ENCODE data around the gene CRACR2A.

Gene CRACR2A

DNA sequence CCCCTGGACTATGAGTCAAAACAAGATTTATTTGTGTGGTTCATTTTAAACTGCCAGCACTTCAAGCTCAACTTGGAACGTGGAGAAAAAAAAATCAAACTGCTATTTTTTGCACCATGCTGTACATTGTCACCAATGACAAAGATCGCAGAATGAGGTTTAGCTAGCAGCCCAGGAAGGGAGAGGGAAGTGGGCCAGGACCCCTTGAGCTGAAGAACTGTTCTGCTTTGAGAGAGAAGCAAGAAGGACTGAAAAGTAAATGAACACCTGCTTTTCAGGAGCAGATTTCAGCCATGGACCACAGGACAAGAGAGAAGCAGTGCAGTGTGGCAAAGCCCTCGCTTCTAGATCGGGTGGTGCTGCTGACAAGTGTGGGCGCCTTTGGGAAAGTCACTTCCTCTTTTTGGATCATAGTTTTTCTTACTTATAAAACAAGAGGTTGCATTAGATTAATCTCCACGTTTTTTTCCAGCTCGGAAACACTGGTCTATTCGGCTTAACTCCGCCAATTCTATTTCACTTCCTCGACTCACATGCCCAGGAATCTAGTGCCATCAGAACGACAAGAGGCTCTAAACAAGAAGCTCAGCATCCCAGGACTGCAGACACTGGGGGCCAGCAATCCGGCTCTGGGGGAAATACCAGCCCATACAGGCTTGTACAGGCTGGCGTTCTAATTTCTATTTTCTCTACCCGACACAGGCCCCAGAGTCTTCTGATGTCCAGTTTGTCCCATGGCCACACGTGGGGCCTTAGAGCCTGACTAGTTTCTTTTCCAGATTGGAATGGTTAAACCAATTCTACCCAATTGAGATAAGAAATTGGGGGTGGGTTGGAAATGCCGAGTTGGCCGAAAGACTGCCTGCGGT, 129.9 kb downstream of the CRACR2A start:
- H3K9me3 Mint-ChIP-seq, result no peaks in the 10 kb centered on the region
- peaks cover 30% of the 10 kb centered on the region for H3K4me1 Mint-ChIP-seq
- no peaks in the 10 kb centered on the region for H3K27me3 Mint-ChIP-seq (ENCODE audit: low read depth)
- no peak overlapping the region for H3K4me3 Mint-ChIP-seq
- no peak overlapping the region for H3K27ac Mint-ChIP-seq
- TF ChIP-seq, protein P1, sequence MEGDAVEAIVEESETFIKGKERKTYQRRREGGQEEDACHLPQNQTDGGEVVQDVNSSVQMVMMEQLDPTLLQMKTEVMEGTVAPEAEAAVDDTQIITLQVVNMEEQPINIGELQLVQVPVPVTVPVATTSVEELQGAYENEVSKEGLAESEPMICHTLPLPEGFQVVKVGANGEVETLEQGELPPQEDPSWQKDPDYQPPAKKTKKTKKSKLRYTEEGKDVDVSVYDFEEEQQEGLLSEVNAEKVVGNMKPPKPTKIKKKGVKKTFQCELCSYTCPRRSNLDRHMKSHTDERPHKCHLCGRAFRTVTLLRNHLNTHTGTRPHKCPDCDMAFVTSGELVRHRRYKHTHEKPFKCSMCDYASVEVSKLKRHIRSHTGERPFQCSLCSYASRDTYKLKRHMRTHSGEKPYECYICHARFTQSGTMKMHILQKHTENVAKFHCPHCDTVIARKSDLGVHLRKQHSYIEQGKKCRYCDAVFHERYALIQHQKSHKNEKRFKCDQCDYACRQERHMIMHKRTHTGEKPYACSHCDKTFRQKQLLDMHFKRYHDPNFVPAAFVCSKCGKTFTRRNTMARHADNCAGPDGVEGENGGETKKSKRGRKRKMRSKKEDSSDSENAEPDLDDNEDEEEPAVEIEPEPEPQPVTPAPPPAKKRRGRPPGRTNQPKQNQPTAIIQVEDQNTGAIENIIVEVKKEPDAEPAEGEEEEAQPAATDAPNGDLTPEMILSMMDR (IDR thresholded peaks at IDR 0.05; ENCODE audit: unreplicated experiment in 3 of 3), result no peak
- H3K36me3 Mint-ChIP-seq (ENCODE audit: low read depth), result no peaks in the 10 kb centered on the region

DNA sequence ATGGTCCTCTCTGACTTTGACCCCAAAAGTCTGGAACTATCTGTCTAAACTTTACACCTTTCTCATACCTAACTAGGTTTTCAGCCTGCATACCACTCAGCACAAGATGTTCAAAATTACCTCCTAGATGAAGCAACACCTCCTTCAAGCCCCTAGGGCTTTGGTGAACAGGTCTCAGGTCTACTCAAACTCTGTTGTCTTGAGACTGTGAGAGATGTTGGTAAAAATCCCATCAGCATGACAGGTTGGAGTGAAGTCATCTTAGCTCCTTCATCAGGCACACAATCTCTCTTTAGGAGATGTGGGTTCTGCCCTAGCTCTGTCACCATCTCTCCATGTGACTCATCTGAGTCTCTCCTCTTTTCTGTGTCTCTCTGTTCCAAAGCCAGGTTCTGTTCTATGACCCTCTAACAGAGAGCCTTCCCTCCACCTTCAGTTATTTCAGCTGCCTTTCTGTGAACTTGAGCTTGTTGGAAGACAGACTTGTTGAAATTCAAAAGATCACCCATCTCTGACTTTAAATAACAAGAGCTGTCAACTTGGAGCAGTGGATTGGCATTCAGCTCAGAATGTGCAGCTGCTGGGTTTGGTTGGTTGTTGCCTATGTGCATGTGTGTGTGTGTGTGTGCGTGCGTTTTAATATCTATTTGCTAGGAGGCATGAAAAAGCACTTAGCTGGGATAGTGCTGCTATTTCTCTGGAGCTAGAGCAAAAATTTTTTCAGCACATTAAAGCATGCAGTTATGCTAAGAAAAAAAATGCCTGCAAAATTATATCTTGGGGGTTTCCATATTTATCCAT, 130.7 kb downstream of the CRACR2A start:
- Mint-ChIP-seq H3K36me3 (ENCODE audit: low read depth) (no peaks in the 10 kb centered on the region), H3K9me3 (no peaks in the 10 kb centered on the region), H3K27ac (no peak overlapping the region), H3K27me3 (ENCODE audit: low read depth) (no peaks in the 10 kb centered on the region), H3K4me1 (peaks cover 30% of the 10 kb centered on the region), H3K4me3 (no peak overlapping the region)
- TF ChIP-seq, protein P1 (IDR thresholded peaks at IDR 0.05; ENCODE audit: unreplicated experiment in 3 of 3), result no peak

DNA sequence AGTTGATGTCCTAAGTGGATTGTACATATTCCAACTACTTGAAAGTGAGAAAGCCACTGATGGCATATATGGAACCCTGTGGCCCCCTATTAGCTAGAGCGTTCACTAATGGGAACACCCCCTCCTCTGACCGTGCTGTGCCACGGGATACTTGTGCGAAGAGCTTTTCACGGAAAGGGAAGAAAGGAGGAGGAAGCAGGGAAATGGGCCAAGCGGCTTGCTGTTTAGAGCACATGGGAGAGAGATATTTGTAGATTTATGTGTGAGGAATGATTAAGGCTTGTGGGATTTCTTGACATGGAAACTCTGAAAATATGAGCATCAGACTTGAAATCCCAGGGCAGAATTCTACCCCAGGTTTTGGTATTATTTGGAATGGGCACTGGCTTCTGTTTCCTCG, 132.1 kb downstream of the CRACR2A start:
- Mint-ChIP-seq H3K36me3 (ENCODE audit: low read depth) (no peaks in the 10 kb centered on the region), H3K4me3 (no peak overlapping the region), H3K27me3 (ENCODE audit: low read depth) (peaks cover 4% of the 10 kb centered on the region), H3K27ac (no peak overlapping the region), H3K9me3 (no peaks in the 10 kb centered on the region), H3K4me1 (peaks cover 30% of the 10 kb centered on the region)
- TF ChIP-seq, protein P1 (IDR thresholded peaks at IDR 0.05; ENCODE audit: unreplicated experiment in 3 of 3), result no peak

DNA sequence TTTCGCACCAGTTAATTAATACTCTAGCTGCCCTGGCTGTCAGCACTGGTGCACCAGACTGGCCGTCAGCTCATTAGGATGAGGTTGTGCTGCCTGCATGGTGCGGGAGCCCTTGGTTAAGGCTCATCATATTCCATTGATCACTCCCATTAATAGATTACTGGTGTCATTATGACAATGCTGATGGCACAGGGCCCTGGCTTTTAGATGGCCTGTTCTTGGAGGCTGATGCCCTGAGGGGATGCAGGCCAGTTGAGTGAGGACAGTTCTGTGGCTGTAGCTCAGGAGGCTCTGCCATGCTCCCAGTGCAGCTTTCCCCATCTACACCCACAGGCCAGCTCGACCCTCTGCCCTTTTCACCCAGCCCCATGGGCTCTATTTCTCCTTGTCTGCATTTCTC, 135.3 kb downstream of the CRACR2A start:
- Mint-ChIP-seq H3K27ac (no peak overlapping the region), H3K9me3 (peaks cover 2% of the 10 kb centered on the region), H3K36me3 (ENCODE audit: low read depth) (no peaks in the 10 kb centered on the region), H3K27me3 (ENCODE audit: low read depth) (peaks cover 12% of the 10 kb centered on the region), H3K4me1 (peaks cover 21% of the 10 kb centered on the region), H3K4me3 (no peak overlapping the region)
- TF ChIP-seq, protein P1 (IDR thresholded peaks at IDR 0.05; ENCODE audit: unreplicated experiment in 3 of 3), result no peak

DNA sequence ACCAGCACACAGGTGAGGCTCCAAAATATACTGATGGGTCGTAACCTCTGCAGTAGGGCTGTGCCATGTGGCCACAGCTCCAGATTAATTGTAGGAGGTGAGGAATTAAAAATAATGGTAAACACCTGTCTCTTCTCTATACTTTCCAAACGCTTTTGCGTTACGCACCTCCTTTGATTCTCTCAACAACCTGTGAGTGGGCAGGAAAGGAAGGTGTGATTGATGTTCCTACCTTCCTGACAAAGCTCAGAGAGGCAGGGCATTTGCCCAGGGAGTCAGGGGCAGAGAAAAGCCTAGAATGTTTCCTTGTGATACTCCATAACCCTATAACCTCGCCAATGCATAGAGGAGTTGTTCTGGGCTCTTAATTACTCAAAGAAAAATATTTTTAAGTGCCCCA, 137.0 kb downstream of the CRACR2A start:
- Mint-ChIP-seq H3K9me3 (peaks cover 2% of the 10 kb centered on the region), H3K4me3 (no peak overlapping the region), H3K27ac (no peak overlapping the region), H3K36me3 (ENCODE audit: low read depth) (no peaks in the 10 kb centered on the region), H3K27me3 (ENCODE audit: low read depth) (peaks cover 12% of the 10 kb centered on the region), H3K4me1 (peaks cover 11% of the 10 kb centered on the region)
- TF ChIP-seq, protein P1 (IDR thresholded peaks at IDR 0.05; ENCODE audit: unreplicated experiment in 3 of 3), result no peak
